Measurements from ENCODE around the gene IMP3.

DNA sequence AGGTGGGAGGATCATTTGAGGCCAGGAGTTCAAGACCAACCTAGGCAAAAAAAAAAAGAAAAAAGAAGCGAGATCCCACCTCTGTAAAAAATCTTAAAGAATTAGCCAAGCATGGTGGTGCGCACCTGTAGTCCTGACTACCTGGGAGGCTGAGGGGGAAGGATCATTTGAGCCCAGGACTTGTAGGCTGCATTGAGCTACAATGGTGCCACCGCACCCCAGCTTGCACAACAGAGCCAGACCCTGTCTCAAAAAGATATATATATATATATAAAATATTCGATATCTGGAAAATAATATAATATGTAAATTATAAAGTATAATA is 1.1 kb upstream of the IMP3 start:
- TF ChIP-seq SIX5 (IDR thresholded peaks at IDR 0.05; ENCODE audit: borderline replicate concordance in 1 of 2, insufficient read depth in 1 of 2, low read depth in 1 of 2, low read length in 2 of 2): no peak
- TF ChIP-seq U2AF1 (optimal IDR thresholded peaks at IDR 0.05; ENCODE audit: low read depth, low read length): no peak
- TF ChIP-seq SMAD3 (CRISPR knock-in tag; conservative IDR thresholded peaks at IDR 0.05): no peak
- TF ChIP-seq POLR2A (conservative IDR thresholded peaks at IDR 0.05): no peak
- TF ChIP-seq, protein P1, sequence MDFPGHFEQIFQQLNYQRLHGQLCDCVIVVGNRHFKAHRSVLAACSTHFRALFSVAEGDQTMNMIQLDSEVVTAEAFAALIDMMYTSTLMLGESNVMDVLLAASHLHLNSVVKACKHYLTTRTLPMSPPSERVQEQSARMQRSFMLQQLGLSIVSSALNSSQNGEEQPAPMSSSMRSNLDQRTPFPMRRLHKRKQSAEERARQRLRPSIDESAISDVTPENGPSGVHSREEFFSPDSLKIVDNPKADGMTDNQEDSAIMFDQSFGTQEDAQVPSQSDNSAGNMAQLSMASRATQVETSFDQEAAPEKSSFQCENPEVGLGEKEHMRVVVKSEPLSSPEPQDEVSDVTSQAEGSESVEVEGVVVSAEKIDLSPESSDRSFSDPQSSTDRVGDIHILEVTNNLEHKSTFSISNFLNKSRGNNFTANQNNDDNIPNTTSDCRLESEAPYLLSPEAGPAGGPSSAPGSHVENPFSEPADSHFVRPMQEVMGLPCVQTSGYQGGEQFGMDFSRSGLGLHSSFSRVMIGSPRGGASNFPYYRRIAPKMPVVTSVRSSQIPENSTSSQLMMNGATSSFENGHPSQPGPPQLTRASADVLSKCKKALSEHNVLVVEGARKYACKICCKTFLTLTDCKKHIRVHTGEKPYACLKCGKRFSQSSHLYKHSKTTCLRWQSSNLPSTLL (IDR thresholded peaks at IDR 0.05): no peak
